ENCODE data around the gene NR3C2.
"Not testable (repeated sequence)": the region's sequence is repeated elsewhere in the genome, so short reads cannot be mapped to it uniquely, and the experiment has no call there.

NR3C2 gene

DNA sequence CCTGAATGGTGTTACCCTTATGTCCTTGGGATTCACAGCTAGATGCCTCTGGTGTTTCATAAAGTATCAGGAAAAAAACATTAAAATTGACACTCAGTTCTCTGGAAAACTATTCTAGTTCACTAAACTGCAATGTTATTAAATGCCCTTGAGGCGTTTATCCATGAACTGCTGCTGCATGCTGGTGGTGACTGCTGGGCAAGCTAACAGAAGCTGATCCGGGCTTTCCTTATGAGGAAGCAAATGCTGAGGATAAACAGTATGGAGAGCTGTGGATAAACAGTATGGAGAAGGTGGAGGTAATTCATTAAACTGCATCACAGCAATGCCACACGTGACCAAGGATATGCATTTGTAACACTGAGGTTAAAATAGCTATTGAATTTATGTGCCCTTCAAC, 227.0 kb downstream of the NR3C2 start:
- Mint-ChIP-seq H3K4me3 (no peak overlapping the region), H3K27me3 (ENCODE audit: low read depth) (peaks cover 4% of the 10 kb centered on the region), H3K4me1 (ENCODE audit: low read depth) (peaks cover 18% of the 10 kb centered on the region), H3K36me3 (ENCODE audit: low read depth) (no peaks in the 10 kb centered on the region), H3K9me3 (no peaks in the 10 kb centered on the region), H3K27ac (no peak overlapping the region)
- DNase-seq (ENCODE audit: low spot score): no peak

DNA sequence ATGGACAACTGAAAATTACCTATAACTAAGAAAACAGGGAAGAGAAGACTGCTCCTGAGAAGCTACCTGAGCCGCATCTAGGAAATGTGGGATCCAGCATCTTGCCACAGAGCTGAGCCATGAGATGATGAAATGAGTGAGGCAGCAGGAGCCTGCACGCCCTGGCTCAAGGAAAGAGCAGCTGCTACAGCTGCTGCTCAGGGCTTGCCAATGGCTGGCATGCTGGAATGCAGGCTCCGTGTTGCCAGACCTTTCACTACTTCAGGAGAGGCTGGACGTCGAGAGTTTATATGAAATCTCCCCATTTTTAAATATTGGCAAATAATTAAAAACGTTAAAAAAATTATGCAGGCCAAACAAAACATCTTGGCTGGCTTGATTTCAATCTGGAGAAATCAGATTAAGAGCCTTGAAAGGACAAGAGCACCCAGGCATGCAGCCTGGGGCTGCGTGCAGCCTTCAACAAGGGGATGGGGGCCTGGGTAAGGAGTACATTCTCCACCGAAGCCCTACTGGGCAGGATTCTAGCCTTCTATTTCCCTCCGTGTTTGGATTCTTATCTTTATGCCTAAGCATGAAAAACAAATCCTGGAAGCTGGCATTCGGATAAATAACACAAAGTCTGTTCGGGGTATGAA, 227.6 kb downstream of the NR3C2 start:
- DNase-seq (ENCODE audit: low spot score): no peak
- Mint-ChIP-seq H3K36me3 (ENCODE audit: low read depth) (no peaks in the 10 kb centered on the region), H3K4me1 (ENCODE audit: low read depth) (peaks cover 18% of the 10 kb centered on the region), H3K27ac (no peak overlapping the region), H3K27me3 (ENCODE audit: low read depth) (peaks cover 4% of the 10 kb centered on the region), H3K4me3 (no peak overlapping the region), H3K9me3 (no peaks in the 10 kb centered on the region)

DNA sequence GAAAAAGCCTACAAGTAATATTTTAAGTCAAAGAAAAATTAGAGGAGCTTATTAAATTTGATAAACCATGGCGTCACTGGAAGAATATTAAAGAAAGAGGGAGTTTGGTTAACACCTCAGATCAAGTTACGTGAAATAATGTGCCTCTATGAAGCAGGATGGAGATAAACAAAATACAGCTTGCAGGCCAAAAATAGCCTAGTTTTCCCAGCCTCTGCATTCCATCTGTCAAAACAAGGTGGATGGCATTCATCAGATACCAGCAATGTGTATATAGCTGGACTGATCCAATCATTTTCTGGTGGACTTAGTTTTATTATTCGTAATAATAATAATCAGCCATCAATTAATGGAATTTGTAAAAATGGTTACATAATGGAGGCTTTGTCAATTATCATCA, 230.7 kb downstream of the NR3C2 start:
- Mint-ChIP-seq H3K9me3 (no peaks in the 10 kb centered on the region), H3K27ac (no peak overlapping the region), H3K27me3 (ENCODE audit: low read depth) (peaks cover 4% of the 10 kb centered on the region), H3K36me3 (ENCODE audit: low read depth) (no peaks in the 10 kb centered on the region), H3K4me1 (ENCODE audit: low read depth) (peaks cover 6% of the 10 kb centered on the region), H3K4me3 (no peak overlapping the region)
- no peak for DNase-seq (ENCODE audit: low spot score)

DNA sequence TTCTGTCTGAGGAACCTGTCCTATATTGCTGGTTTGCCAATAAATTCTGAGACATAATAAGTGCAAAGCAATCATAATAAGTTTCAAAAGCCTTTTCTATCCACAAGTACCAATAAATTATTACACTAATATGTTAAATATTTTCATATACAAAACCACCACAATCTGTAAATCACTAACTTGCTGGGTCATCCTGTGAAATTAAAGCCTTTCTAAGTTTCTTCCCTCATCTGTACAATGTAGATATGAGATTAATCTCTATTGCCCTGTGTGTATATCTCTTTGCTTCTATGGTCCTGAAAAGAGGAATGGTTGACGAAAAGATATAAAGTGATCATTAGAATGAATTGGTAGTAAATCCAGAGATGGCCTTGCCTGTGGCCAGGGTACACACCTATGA, 231.6 kb downstream of the NR3C2 start:
- Mint-ChIP-seq H3K4me3 (no peak overlapping the region), H3K27me3 (ENCODE audit: low read depth) (peaks cover 4% of the 10 kb centered on the region), H3K27ac (no peak overlapping the region), H3K4me1 (ENCODE audit: low read depth) (peaks cover 1% of the 10 kb centered on the region), H3K36me3 (ENCODE audit: low read depth) (no peaks in the 10 kb centered on the region), H3K9me3 (no peaks in the 10 kb centered on the region)
- no peak for DNase-seq (ENCODE audit: low spot score)

DNA sequence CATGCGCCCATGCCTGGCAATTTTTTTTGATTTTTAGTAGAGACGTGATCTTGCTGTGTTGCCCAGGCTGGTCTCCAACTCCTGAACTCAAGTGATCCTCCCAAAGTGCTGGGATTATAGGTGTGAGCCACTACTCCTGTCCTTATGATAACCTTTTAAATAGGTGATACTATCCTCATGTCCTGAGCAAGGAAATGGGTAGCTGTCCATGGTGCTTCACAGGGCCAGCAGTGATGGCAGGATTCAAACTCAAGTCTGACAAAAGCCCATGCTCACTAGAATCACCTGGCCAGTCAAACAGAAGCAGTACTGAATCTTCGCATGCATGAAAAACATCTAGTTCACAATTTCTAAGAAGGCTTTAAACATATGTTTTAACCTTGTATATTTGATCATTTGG, 235.1 kb downstream of the NR3C2 start:
- no peaks in the 10 kb centered on the region for H3K27me3 Mint-ChIP-seq (ENCODE audit: low read depth)
- no peak overlapping the region for H3K4me3 Mint-ChIP-seq
- no peak for DNase-seq (ENCODE audit: low spot score)
- H3K27ac Mint-ChIP-seq: no peak overlapping the region
- H3K4me1 Mint-ChIP-seq (ENCODE audit: low read depth): no peaks in the 10 kb centered on the region
- no peaks in the 10 kb centered on the region for H3K36me3 Mint-ChIP-seq (ENCODE audit: low read depth)
- no peaks in the 10 kb centered on the region for H3K9me3 Mint-ChIP-seq

DNA sequence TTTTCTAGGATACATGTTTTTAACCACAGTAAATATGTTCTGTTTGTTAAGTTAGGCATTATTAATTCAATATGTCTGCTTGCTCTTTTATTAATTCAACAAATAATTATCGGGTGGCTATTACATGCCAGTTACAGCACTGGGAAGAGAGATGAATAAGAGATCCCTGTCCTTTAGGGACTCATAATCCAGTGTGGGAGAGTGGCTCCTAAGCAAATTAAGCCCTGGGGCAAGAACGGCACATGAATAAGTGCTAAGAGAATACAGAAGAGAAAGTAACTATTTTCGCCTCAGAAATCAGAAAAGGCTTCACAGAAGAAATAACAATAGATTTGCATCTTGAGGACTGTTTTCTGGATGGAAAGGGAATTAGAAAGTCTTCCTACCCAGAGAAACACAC, 236.7 kb downstream of the NR3C2 start:
- Mint-ChIP-seq H3K27ac (no peak overlapping the region), H3K4me3 (no peak overlapping the region), H3K36me3 (ENCODE audit: low read depth) (no peaks in the 10 kb centered on the region), H3K9me3 (no peaks in the 10 kb centered on the region), H3K4me1 (ENCODE audit: low read depth) (no peaks in the 10 kb centered on the region), H3K27me3 (ENCODE audit: low read depth) (no peaks in the 10 kb centered on the region)
- no peak for DNase-seq (ENCODE audit: low spot score)

DNA sequence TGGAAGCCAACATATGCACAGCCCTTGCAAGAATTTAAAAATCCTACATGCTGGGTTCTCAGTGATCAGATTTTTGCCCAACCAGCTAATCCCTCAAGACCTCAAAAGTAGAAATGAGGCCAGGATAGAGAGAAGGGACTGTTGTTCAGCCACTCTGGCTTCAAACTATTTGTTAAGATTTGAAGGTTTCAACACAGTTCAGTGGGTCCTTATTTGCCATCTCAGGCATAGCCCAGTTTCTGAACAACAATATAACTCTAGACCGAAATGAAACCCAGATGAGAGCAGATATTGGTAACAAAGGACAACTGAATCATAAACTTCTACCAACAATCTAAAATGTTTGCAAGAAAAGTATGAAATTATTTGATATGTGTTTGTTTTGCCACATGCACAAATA, 237.3 kb downstream of the NR3C2 start:
- Mint-ChIP-seq H3K9me3 (no peaks in the 10 kb centered on the region), H3K4me3 (no peak overlapping the region), H3K4me1 (ENCODE audit: low read depth) (no peaks in the 10 kb centered on the region), H3K27me3 (ENCODE audit: low read depth) (no peaks in the 10 kb centered on the region), H3K36me3 (ENCODE audit: low read depth) (no peaks in the 10 kb centered on the region), H3K27ac (no peak overlapping the region)
- DNase-seq (ENCODE audit: low spot score): no peak

DNA sequence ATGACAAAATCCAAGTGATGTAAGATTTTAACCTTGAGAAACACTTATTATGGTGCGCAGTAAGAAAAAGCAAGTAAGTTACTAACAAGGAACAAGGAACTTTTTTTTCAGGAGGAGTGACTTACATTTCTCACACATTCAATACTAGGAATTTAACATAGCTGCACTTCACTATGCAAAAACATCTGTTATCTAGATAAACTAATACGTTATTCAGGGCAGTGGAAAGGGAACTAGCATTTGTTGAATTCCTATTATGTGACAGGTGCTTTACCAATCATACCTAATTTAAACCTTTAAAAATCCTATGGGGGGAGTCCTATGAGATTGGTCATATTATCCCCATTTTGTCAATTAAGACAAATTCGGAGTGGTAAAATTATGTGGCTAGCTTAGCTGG, 238.0 kb downstream of the NR3C2 start:
- H3K4me1 Mint-ChIP-seq (ENCODE audit: low read depth): no peaks in the 10 kb centered on the region
- H3K9me3 Mint-ChIP-seq: no peaks in the 10 kb centered on the region
- H3K4me3 Mint-ChIP-seq: no peak overlapping the region
- no peaks in the 10 kb centered on the region for H3K27me3 Mint-ChIP-seq (ENCODE audit: low read depth)
- no peak for DNase-seq (ENCODE audit: low spot score)
- no peaks in the 10 kb centered on the region for H3K36me3 Mint-ChIP-seq (ENCODE audit: low read depth)
- H3K27ac Mint-ChIP-seq: no peak overlapping the region

DNA sequence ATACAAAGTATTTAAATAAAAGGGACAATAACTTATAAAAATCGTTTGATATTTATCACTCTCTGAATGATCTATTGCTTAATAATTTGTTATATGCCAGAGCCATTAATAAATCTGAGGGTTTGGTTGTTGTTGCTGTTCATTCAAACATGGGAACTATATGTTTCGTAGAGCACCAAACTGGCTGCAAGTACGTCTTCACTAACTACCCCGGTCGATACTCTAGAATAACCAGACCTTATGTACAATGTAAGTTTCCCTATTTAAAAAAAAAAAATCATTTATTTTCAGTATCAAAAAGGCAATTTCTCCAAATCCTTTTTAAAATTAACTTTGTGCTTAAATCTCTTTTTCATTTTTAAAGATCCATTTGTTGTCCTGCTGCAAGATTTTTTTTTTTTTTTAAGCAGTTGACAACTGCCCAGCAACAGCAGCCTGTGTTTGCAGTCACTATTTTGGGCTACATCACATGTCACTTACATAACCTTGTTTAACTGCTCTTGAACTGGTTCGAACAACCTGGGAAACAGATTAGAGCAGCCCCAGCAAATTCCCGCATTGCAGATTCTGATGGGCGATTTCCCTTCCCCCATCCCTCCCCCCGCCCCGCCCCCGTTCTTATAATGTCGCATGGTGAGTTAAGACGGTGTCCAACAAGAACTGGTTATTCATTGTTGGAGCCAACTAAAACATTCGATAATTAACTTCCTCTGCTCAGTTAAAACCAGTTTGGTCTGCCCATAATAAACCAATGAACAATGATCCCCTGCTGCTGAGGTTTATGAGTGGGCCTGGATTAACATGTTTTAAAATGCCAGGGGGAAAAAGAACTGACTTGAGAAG, 238.9 kb downstream of the NR3C2 start:
- DNase-seq (ENCODE audit: low spot score): no peak
- Mint-ChIP-seq H3K4me1 (ENCODE audit: low read depth) (no peaks in the 10 kb centered on the region), H3K27ac (no peak overlapping the region), H3K36me3 (ENCODE audit: low read depth) (no peaks in the 10 kb centered on the region), H3K9me3 (no peaks in the 10 kb centered on the region), H3K4me3 (no peak overlapping the region), H3K27me3 (ENCODE audit: low read depth) (no peaks in the 10 kb centered on the region)

DNA sequence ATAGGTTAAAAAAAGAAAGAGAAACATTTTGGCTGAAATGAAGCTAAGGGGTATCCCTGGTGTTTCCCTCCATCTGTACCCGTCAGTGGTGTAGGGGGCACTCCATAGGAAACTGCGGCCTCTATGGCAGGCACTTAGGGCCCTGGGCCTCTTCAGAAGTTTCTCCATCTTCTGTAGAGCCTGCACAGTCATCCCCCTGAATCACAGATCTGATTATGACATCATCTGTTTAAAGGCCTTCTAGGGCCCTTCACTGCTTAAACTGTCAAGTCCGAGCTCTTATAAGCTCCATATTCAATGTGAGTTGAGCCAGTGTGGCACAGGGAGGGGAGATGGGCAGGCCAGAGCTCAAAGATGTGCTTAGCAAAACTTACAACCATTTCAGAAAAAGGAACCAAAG, 241.3 kb downstream of the NR3C2 start:
- no peak overlapping the region for H3K27ac Mint-ChIP-seq
- H3K9me3 Mint-ChIP-seq: no peaks in the 10 kb centered on the region
- no peak overlapping the region for H3K4me3 Mint-ChIP-seq
- no peaks in the 10 kb centered on the region for H3K36me3 Mint-ChIP-seq (ENCODE audit: low read depth)
- no peaks in the 10 kb centered on the region for H3K4me1 Mint-ChIP-seq (ENCODE audit: low read depth)
- no peak for DNase-seq (ENCODE audit: low spot score)
- H3K27me3 Mint-ChIP-seq (ENCODE audit: low read depth): no peaks in the 10 kb centered on the region

DNA sequence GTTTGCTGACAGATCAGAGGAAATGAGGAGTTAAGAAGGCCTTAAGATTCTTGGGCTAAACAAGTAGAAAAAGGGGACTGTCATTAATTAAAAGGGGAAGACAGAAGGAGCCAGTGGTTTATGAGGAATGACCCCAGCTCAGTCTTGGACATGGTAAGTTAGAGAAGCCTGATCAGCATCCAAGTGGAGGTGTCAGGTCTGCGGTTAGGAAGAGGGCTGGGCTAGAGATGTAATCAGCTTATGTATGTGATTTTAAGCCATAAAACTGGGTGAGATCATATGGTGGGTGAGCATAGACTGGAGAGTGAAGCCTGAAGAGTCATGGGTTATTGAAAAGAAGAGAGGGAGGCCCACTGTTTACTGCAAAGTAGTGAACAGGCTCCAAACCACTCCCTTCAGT, 246.1 kb downstream of the NR3C2 start:
- H3K27ac Mint-ChIP-seq: no peak overlapping the region
- H3K9me3 Mint-ChIP-seq: no peaks in the 10 kb centered on the region
- no peak for DNase-seq (ENCODE audit: low spot score)
- H3K27me3 Mint-ChIP-seq (ENCODE audit: low read depth): no peaks in the 10 kb centered on the region
- H3K4me3 Mint-ChIP-seq: no peak overlapping the region
- H3K4me1 Mint-ChIP-seq (ENCODE audit: low read depth): no peaks in the 10 kb centered on the region
- H3K36me3 Mint-ChIP-seq (ENCODE audit: low read depth): no peaks in the 10 kb centered on the region

DNA sequence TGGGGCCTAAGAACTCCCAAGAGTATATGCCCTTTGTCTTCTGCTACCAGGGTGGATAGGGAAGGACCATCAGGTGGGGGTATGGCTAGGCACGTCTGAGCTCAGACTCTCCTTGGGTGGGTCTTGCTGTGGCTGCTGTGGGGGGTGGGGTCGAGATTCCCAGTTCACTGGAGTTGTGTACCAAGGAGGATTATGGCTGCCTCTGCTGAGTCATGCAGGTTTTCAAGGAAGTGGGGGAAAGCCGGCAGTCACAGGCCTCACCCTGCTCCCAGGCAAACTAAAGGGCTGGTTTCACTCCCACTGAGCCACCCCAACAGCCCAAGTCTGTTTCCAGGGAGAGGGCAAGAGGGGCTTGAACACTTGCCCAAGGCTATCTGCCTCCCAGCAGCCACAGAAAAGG, 249.7 kb downstream of the NR3C2 start:
- H3K4me1 Mint-ChIP-seq (ENCODE audit: low read depth): no peaks in the 10 kb centered on the region
- no peak overlapping the region for H3K4me3 Mint-ChIP-seq
- DNase-seq (ENCODE audit: low spot score): no peak
- no peaks in the 10 kb centered on the region for H3K9me3 Mint-ChIP-seq
- H3K36me3 Mint-ChIP-seq (ENCODE audit: low read depth): no peaks in the 10 kb centered on the region
- no peak overlapping the region for H3K27ac Mint-ChIP-seq
- H3K27me3 Mint-ChIP-seq (ENCODE audit: low read depth): no peaks in the 10 kb centered on the region

DNA sequence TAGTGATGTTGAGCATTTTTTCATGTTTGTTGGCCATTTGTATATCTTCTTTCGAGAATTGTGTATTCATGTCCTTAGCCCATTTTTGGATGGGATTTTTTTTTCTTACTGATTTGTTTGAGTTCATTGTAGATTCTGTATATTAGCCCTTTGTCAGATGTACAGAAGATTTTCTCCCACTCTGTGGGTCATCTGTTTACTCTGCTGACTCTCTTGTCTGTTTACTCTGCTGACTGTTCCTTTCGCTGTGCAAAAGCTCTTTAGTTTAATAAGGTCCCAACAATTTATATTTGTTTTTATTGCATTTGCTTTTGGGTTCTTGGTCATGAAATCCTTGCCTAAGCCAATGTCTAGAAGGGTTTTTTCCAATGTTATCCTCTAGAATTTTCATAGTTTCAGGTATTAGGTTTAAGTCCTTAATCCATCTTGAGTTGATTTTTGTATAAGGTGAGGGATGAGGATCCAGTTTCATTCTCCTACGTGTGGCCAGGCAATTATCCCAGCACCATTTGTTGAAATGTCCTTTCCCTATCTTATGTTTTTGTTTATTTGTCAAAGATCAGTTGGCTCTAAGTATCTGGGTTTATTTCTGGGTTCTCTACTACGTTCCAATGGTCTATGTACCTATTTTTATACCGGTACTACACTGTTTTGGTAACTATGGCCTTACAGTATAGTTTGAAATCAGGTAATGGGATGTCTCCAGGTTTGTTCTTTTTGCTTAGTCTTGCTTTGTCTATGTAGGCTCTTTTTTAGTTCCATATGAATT, 254.6 kb downstream of the NR3C2 start:
- DNase-seq (ENCODE audit: low spot score); H3K4me1 Mint-ChIP-seq (ENCODE audit: low read depth); H3K9me3 Mint-ChIP-seq; H3K27ac Mint-ChIP-seq; H3K4me3 Mint-ChIP-seq; H3K27me3 Mint-ChIP-seq (ENCODE audit: low read depth); H3K36me3 Mint-ChIP-seq (ENCODE audit: low read depth): not testable (repeated sequence)

DNA sequence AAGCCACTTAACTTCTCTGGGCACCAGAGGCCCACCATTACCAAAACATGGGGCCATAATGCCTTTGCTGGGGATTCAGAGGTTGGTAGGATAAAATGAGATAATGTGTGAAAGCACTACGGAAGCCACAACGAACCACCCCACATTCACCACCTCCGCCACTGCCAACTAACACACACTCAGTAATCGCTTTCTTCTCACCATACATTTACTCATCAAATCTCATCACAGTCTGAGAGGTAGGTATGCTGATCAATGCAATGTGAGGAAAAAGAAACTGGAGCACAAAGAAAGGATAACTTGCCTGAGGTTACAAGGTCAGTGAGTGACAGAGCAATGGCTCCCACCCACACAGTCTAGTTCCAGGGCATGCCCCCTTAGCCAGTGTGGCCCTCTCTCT, 257.3 kb downstream of the NR3C2 start:
- Mint-ChIP-seq H3K27me3 (ENCODE audit: low read depth) (no peaks in the 10 kb centered on the region), H3K36me3 (ENCODE audit: low read depth) (no peaks in the 10 kb centered on the region), H3K4me3 (no peak overlapping the region), H3K27ac (no peak overlapping the region), H3K4me1 (ENCODE audit: low read depth) (no peaks in the 10 kb centered on the region), H3K9me3 (no peaks in the 10 kb centered on the region)
- no peak for DNase-seq (ENCODE audit: low spot score)

Data from T-helper 2 cell treated with Interferon-gamma antibody and Interleukin-4, amounts not matched to agents 5 μg/mL and 100 μg/mL, for 36 hours (primary cell).